Muscle of leg (tissue), 11 donors: ENCODE measurements around the gene PRKG1. TPM values are rescaled to one million over a fixed set of nuclear protein-coding genes. Genes with fewer than 3 reads are reported as not detected.
A peak's percentile ranks its signal among the peaks of the same experiment; 100 is the strongest.

Experiments used
- DNase-seq: peaks from one replicate; pipeline ENCODE4 v3.0.0; 2013
- H3K27ac ChIP-seq: one replicate; pipeline ENCODE4 v1.5.1; 2013; ENCODE audit warnings: mild to moderate bottlenecking, low read length, control low read depth
- H3K27me3 ChIP-seq: one replicate; pipeline ENCODE4 v1.6.1; 2013; ENCODE audit warnings: low read length; ENCODE audit not compliant: control insufficient read depth, insufficient read depth
- H3K36me3 ChIP-seq: one replicate; pipeline ENCODE4 v1.6.1; 2013; ENCODE audit warnings: low read length; ENCODE audit not compliant: control insufficient read depth, insufficient read depth
- H3K4me1 ChIP-seq: one replicate; pipeline ENCODE4 v1.6.1; 2013; ENCODE audit warnings: low read length; ENCODE audit not compliant: control insufficient read depth, insufficient read depth
- H3K4me3 ChIP-seq: one replicate; pipeline ENCODE4 v1.5.1; 2013; ENCODE audit warnings: low read length, control low read depth
- H3K9me3 ChIP-seq: replicated peaks from 2 replicates; pipeline ENCODE4 v1.6.1; 2013; ENCODE audit warnings: low read depth, low read length; ENCODE audit not compliant: control insufficient read depth
- WGBS: methylation state at CpG from one replicate; pipeline ENCODE4 v1.1.5; 2013; ENCODE audit warnings: missing lambda C conversion rate; ENCODE audit not compliant: insufficient coverage; 5-methylcytosine and 5-hydroxymethylcytosine counted together
- polyA plus RNA-seq, 8 donors: library from polyadenylated mRNA; unstranded; fragments of 120-200 nt; gene quantifications; one replicate each; pipeline versions ENCODE4 v1.2.1 to v1.2.3, GENCODE V29; 2013; ENCODE audit warnings: inconsistent platforms in 1 of 8, low replicate concordance in 1 of 8; ENCODE audit not compliant: insufficient read length in 8 of 8, insufficient read depth in 1 of 8
- total RNA-seq: library from RNA; stranded (reverse); fragments of 120-200 nt; gene quantifications from one replicate; pipeline ENCODE4 v1.2.4, GENCODE V29; 2013

Gene PRKG1
- total and polyA plus RNA-seq, 9 donors = 23.3 to 59.2 (median 50.3) TPM

DNA sequence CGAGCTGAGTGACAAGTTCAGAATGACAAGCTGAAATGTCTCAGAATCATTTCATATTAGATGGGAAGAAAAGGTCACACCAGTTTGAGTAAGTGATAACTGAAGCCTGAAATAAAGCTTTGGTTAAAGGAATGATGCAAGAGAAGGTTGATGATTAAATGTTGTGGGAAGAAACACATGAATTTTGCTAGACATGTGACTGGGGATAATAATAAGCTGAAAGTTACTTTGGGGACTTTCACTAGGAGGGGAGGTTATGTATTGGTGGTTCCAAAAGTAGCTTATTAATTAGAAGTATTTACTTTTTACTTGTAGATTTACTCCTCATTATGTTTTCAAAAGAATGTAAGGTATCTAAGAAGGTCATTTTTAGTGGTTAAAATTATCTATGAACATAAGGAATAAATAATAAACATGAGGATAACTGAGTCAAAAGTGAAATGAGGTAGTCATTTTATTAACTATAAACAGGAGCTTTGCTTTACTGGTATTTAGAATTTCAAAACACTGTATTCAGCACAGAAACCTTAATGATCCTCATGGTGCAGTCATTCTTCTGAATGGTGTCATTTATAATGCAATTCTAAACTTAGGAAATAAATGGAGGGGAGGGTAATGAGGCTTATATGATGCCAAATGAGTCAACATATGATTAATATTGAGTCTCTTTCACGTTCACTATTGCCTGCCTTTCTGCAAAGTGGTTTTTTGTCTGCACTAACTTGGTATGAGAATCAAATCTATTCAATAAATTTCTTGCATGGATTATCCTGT lies 63.7 kb downstream of the PRKG1 start:
- Histone ChIP-seq H3K9me3 (no peaks in the 10 kb centered on the region), H3K27me3 (no peaks in the 10 kb centered on the region), H3K36me3 (no peaks in the 10 kb centered on the region), H3K27ac (no peak overlapping the region), H3K4me3 (no peak overlapping the region), H3K4me1 (no peaks in the 10 kb centered on the region)
- 89% methylated on average over 1 of the region's 2 CpGs for WGBS
- DNase-seq = no peak

DNA sequence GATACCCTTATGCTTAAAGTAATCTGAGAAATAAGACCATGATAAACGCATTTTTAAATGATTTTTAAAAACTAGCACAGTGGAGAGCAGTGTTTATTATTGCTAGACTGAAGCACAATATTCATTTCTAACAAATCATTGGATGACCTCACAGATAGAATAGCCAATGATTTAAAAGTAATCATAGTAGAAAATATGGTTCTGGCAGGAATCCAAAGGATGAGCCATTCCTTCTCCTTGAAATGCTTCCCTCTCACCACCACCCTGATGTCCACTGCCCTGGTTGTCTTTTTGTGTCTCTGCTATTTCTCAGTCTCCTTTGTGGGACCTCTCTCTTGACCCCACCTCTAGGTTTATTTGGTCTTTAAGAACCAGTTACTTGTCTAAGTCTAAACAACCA lies 64.9 kb downstream of the PRKG1 start:
- DNase-seq = no peak
- WGBS = no CpG with 5 or more reads among the region's 1 CpG
- Histone ChIP-seq H3K27me3 (no peaks in the 10 kb centered on the region), H3K4me1 (no peaks in the 10 kb centered on the region), H3K4me3 (no peak overlapping the region), H3K9me3 (no peaks in the 10 kb centered on the region), H3K27ac (no peak overlapping the region), H3K36me3 (no peaks in the 10 kb centered on the region)

DNA sequence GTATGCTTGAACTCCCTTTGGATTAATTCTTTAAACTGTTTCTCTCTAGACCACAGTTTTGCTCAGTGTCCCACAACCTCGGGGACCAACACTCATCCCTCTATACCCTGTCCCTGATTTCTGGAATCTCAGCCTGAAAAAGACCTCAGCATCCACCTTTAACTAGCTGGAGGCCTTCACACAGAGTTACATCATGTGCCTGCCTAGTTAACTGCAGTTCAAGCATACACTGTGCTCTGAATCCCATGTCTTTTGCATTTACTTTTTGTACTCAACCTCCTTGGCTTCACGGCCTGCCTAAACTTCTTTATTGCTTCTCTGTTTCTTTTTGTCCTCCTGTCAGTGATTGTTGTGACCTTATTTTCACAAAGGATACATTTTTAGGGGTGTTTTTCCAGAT lies 66.7 kb downstream of the PRKG1 start:
- 58% methylated on average over 1 of the region's 2 CpGs for WGBS
- Histone ChIP-seq H3K4me1 (no peaks in the 10 kb centered on the region), H3K27ac (no peak overlapping the region)

DNA sequence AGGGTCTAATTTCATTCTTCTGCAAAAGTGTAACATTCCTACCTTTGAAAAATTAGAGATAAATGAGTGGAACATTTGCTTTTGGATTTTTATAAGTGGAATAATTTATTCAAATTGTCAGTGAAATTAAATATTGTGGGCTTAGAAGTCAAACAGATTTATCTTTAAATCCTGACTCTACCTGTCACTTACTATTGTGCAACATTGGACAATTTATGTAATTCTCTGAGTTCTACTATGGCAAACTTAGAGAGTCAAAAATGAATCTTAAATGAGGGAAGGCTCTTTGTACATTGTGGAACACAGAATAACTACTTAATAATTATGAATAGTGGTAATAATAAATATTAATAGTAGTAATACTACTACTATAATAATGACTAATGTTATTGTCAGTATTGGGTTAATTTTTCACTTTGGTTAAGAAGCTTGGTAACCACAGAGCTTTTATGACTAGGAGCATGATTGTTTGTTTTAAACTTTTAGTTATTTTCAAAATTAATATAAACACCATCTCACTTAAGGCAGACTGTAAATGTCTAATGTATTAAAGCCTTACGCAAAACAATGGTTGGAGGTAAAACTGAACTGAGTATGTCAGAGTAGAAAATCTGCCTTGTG lies 70.0 kb downstream of the PRKG1 start:
- no peaks in the 10 kb centered on the region for H3K4me1 ChIP-seq
- no peak for DNase-seq
- no CpG with 5 or more reads among the region's 1 CpG for WGBS
- H3K36me3 ChIP-seq = no peaks in the 10 kb centered on the region
- no peaks in the 10 kb centered on the region for H3K27me3 ChIP-seq
- H3K9me3 ChIP-seq = no peaks in the 10 kb centered on the region
- no peak overlapping the region for H3K27ac ChIP-seq
- no peak overlapping the region for H3K4me3 ChIP-seq

More for the DNA sequence above, 66.7 kb downstream of the PRKG1 start:
- Histone ChIP-seq H3K36me3 (no peaks in the 10 kb centered on the region), H3K4me3 (no peak overlapping the region), H3K9me3 (no peaks in the 10 kb centered on the region), H3K27me3 (no peaks in the 10 kb centered on the region)
- DNase-seq = no peak

DNA sequence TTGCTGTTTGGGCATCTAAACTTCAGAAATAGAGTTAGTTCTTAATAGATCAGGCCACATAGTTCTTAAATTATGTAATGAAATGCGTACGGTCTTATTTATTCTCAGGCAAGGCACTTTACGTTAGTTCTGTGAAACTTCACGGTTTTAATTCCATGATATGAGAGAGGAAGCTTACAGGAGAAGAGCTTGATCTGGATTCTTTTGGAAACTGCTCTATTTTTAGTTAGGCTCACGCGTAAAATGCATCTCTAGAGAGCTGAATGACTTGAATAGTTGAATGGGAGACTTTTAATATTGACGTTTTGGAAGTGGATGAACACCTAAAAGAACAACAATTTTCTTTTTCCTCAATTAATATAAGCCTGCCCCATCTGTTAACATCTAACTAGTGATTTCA lies 71.1 kb downstream of the PRKG1 start:
- no peaks in the 10 kb centered on the region for H3K4me1 ChIP-seq
- H3K27ac ChIP-seq = peak overlapping the region; percentile 22
- WGBS = 40% methylated on average over 2 of the region's 7 CpGs
- H3K27me3 ChIP-seq = no peaks in the 10 kb centered on the region
- H3K4me3 ChIP-seq = no peak overlapping the region
- no peaks in the 10 kb centered on the region for H3K9me3 ChIP-seq
- H3K36me3 ChIP-seq = no peaks in the 10 kb centered on the region
- peak; percentile 72 for DNase-seq

DNA sequence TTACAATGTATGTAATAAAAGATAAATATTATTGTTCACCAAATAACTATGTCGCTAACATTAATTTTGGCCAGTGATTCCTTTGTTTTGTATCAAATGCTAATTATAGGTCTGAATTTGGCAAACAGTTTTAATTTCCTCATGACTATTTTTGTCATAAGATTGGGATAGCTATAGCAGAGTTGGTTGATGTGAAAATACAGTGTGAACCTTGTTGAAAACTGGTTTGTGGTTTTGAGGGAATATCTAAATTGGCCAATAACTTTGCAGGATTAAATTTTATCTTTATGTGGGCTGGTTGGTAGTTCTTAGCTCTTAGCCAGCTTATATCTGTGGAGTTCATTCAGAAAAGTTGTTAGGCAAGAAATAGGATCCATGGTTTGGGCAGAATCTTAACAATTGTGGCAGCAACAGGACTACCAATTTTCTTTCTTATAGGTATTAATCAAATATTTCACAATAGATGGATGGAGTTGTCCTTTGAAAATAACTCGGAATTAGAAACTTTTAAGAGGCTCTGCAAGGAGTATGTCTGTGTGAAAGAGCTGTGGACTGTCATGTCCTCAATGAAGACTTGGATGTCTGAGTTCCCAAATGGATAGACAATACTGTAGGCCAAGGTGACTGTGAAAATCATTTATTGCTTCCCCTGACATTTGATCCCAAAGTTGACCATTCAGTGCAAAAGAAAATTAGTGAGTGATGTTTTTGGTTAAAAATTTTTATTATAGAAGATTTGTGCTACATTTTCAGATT lies 73.5 kb downstream of the PRKG1 start:
- no peak overlapping the region for H3K4me3 ChIP-seq
- no CpG with 5 or more reads among the region's 2 CpGs for WGBS
- no peaks in the 10 kb centered on the region for H3K27me3 ChIP-seq
- no peak for DNase-seq
- no peaks in the 10 kb centered on the region for H3K4me1 ChIP-seq
- no peaks in the 10 kb centered on the region for H3K36me3 ChIP-seq
- H3K27ac ChIP-seq = no peak overlapping the region
- H3K9me3 ChIP-seq = no peaks in the 10 kb centered on the region

DNA sequence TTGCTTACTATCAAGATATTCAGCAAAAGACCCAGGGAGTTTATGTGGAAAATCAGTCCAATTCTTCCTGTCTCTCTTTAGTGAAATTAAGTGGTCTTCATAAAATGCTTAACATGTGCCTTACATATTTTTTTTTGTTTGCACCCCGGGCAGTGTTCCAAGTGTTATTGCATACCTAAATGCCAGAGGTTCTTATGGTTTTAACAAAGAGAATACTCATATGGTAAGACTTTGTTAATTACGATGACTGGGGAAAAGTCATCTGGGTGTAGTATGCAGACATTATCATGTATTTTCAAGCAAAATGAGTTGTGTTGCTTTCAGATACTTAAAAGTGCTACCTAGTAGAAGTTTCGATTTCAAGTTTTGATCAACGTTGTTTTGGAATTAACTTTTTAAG lies 82.6 kb downstream of the PRKG1 start:
- Histone ChIP-seq H3K4me1 (no peaks in the 10 kb centered on the region), H3K27me3 (no peaks in the 10 kb centered on the region), H3K4me3 (no peak overlapping the region), H3K9me3 (no peaks in the 10 kb centered on the region), H3K27ac (no peak overlapping the region), H3K36me3 (no peaks in the 10 kb centered on the region)
- WGBS = no CpG with 5 or more reads among the region's 4 CpGs
- no peak for DNase-seq

DNA sequence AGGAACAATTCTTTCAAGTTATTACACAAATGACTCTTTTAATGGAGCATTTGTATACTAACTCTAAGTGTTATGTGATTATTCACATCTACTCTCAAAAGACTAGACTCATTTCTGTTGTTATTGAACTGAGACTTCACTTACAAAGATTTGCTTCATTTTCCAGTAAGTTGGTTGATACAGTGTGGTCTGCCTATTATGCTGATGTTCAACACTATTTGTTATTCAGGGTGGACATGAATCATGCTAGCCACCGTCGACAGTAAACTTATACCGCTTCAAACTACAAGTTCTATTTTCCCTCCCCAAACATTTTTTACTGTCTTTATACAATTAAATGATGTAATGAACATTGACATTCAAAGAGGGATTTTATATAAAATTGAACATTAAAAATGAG lies 84.5 kb downstream of the PRKG1 start:
- Histone ChIP-seq H3K4me3 (no peak overlapping the region), H3K36me3 (no peaks in the 10 kb centered on the region), H3K9me3 (no peaks in the 10 kb centered on the region), H3K27me3 (no peaks in the 10 kb centered on the region), H3K27ac (no peak overlapping the region), H3K4me1 (no peaks in the 10 kb centered on the region)
- no CpG with 5 or more reads among the region's 3 CpGs for WGBS
- no peak for DNase-seq

DNA sequence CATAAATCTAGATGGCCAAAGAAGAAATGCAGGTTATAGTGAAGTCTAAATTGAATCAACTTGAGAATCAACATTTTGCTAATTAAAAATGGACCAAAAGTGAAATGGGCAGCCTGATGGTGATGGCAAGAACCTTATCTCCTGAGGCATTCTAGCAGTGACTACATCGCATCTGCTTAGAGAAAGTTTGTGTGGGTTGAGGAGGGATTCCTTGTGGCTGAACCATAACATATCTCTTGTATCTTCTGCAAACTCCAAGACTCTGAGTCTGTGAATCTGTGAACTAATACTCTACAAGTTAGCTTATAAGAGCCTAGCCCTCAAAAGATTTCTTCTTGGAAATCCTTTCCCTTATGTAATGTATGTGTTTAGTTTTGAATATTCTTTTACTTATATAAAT lies 85.6 kb downstream of the PRKG1 start:
- WGBS = no CpG with 5 or more reads among the region's 1 CpG
- H3K36me3 ChIP-seq = no peaks in the 10 kb centered on the region
- H3K27ac ChIP-seq = no peak overlapping the region
- H3K9me3 ChIP-seq = no peaks in the 10 kb centered on the region
- no peak for DNase-seq
- H3K27me3 ChIP-seq = no peaks in the 10 kb centered on the region
- H3K4me3 ChIP-seq = no peak overlapping the region
- H3K4me1 ChIP-seq = no peaks in the 10 kb centered on the region

DNA sequence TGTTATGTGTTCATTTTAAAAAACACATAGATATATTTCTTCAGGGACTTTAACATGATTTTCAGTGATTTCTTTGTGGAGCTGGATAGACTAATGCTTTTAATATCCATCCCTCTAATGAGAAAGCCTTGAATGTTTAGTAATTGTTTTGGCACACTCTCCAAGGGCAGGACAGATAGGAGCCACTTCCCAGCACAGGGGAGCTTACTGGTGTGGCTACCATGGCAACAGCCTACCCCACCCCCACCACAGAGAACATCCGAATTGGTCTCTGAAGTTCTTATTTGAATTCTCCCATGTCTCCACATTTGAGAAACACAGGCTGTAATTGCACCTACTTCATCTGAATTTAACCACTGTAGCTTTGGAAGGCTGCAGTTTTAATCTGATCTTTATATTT lies 87.7 kb downstream of the PRKG1 start:
- no peaks in the 10 kb centered on the region for H3K9me3 ChIP-seq
- WGBS = 50% methylated on average over 1 of the region's 1 CpG
- H3K36me3 ChIP-seq = no peaks in the 10 kb centered on the region
- H3K4me3 ChIP-seq = no peak overlapping the region
- no peaks in the 10 kb centered on the region for H3K4me1 ChIP-seq
- H3K27ac ChIP-seq = no peak overlapping the region
- peak; percentile 32 for DNase-seq
- no peaks in the 10 kb centered on the region for H3K27me3 ChIP-seq
